GM12878 (cell line): Measurements from ENCODE around the gene EEF1A2. TPM values are rescaled to one million over a fixed set of nuclear protein-coding genes. Genes with fewer than 3 reads are reported as not detected.

Experiments used
- ATAC-seq: fragments of 200-7000 bp; cut with Tn5 transposase; 3 replicates; pipeline ENCODE4 v1.9.1; 2020; ENCODE audit warnings: mild to moderate bottlenecking, moderate library complexity
- BruUV-seq: library from RNA; stranded (reverse); fragments of 400-500 nt; replicated peaks from 2 replicates; lab custom pipeline; 2021; lab: Mats Ljungman, UMichigan
- CTCF ChIA-PET: fragments of 300-600 bp; sonication (Branson Sonifier 250); formaldehyde crosslinking; extraction: SDS; loops from one replicate; lab custom pipeline; 2021; ENCODE audit warnings: inconsistent platforms; lab: Yijun Ruan, JAX
- POLR2A ChIA-PET: fragments of 350-600 bp; formaldehyde crosslinking; extraction: SDS; loops from one replicate; lab custom pipeline; 2021; ENCODE audit warnings: inconsistent platforms; lab: Charles Lee
- RAD21 ChIA-PET: fragments of 300-600 bp; sonication (Branson Sonifier 250); formaldehyde crosslinking; loops from one replicate; lab custom pipeline; 2023; ENCODE audit warnings: antibody characterized with exemption; ENCODE audit not compliant: unreplicated experiment; lab: Charles Lee
- SMC1A ChIA-PET: fragments of 300-600 bp; sonication (Branson Sonifier 250); formaldehyde crosslinking; loops from one replicate; lab custom pipeline; 2023; ENCODE audit not compliant: unreplicated experiment, uncharacterized antibody; lab: Charles Lee
- DNase-seq: peaks from one replicate; pipeline ENCODE4 v3.0.0-alpha.2; 2011; ENCODE audit warnings: low read depth, low spot score
- FAIRE-seq: peaks from 3 replicates; lab custom pipeline; 2011; peaks lifted over from hg19 to GRCh38; lab: Jason Lieb, UNC
- H2AFZ ChIP-seq: 2 replicates; pipeline ENCODE4 v1.6.0; 2011; ENCODE audit warnings: low read depth, low read length, control low read depth; ENCODE audit not compliant: control insufficient read depth
- H3K27ac ChIP-seq: 2 replicates; pipeline ENCODE4 v1.5.1; 2011; ENCODE audit warnings: control low read depth; ENCODE audit not compliant: control insufficient read depth, insufficient read depth
- H3K27me3 ChIP-seq, 2 experiments: replicated peaks in 1 of 2; 2 replicates each; pipeline versions ENCODE4 v1.6.0 to v1.6.1; 2011; ENCODE audit warnings: low read length in 1 of 2; ENCODE audit not compliant: control insufficient read depth in 2 of 2, insufficient read depth in 2 of 2
- H3K36me3 ChIP-seq, 2 experiments: 2 replicates each; pipeline ENCODE4 v1.5.1; 2011; ENCODE audit warnings: low read length in 1 of 2; ENCODE audit not compliant: control insufficient read depth in 2 of 2, insufficient read depth in 2 of 2
- H3K4me1 ChIP-seq: 2 replicates; pipeline ENCODE4 v1.6.1; 2011; ENCODE audit warnings: mild to moderate bottlenecking, low read length, moderate library complexity, mixed read lengths; ENCODE audit not compliant: control insufficient read depth, insufficient read depth
- H3K4me2 ChIP-seq: 2 replicates; pipeline ENCODE4 v1.6.0; 2011; ENCODE audit warnings: control low read depth; ENCODE audit not compliant: control insufficient read depth, insufficient read depth
- H3K4me3 ChIP-seq: fragments of 200-600 bp; sonication (generic); 2 replicates; pipeline ENCODE4 v1.5.1; 2016
- H3K79me2 ChIP-seq: 2 replicates; pipeline ENCODE4 v1.6.0; 2011; ENCODE audit warnings: low read length; ENCODE audit not compliant: control insufficient read depth, insufficient read depth
- H3K9ac ChIP-seq: 2 replicates; pipeline ENCODE4 v1.8.0; 2011; ENCODE audit warnings: low read length, control low read depth, mixed read lengths; ENCODE audit not compliant: control insufficient read depth, insufficient read depth
- H3K9me3 ChIP-seq: replicated peaks from 3 replicates; pipeline ENCODE4 v1.5.1; 2011; ENCODE audit warnings: mild to moderate bottlenecking, low read length; ENCODE audit not compliant: control insufficient read depth, insufficient read depth
- H4K20me1 ChIP-seq: 2 replicates; pipeline ENCODE4 v1.6.0; 2011; ENCODE audit not compliant: control insufficient read depth, insufficient read depth
- CTCF ChIP-seq, 3 experiments: IDR thresholded peaks in 2 of 3; conservative IDR thresholded peaks in 1 of 3; 2 replicates each; pipeline ENCODE4 v1.5.1; 2011; ENCODE audit warnings: low read depth in 3 of 3, low read length in 3 of 3, mild to moderate bottlenecking in 3 of 3, control low read depth in 2 of 3, moderate library complexity in 2 of 3, inconsistent platforms in 1 of 3, mixed read lengths in 1 of 3; ENCODE audit not compliant: control insufficient read depth in 2 of 3, insufficient read depth in 1 of 3; ENCODE audit errors: extremely low read depth in 1 of 3
- ETV6 ChIP-seq, 2 experiments: fragments of 450-650 bp in 1 of 2; IDR thresholded peaks in 1 of 2; conservative IDR thresholded peaks in 1 of 2; 2 replicates each; pipeline ENCODE4 v1.6.1; 2014; ENCODE audit warnings: antibody characterized with exemption in 1 of 2, borderline replicate concordance in 1 of 2, low read depth in 1 of 2, mild to moderate bottlenecking in 1 of 2, moderate library complexity in 1 of 2
- MXI1 ChIP-seq: fragments of 150-350 bp; IDR thresholded peaks from 2 replicates; pipeline ENCODE4 v1.6.1; 2011; ENCODE audit warnings: low read depth, mild to moderate bottlenecking, inconsistent platforms, low read length, improper control_type of control experiment
- MYC ChIP-seq: IDR thresholded peaks from 2 replicates; pipeline ENCODE4 v1.6.1; 2011; ENCODE audit warnings: mild to moderate bottlenecking, low read length, moderate library complexity, inconsistent platforms; ENCODE audit not compliant: insufficient read depth, insufficient replicate concordance, insufficient read length, severe bottlenecking
- PAX8 ChIP-seq: fragments of 450-650 bp; IDR thresholded peaks from 2 replicates; pipeline ENCODE4 v1.6.1; 2017; ENCODE audit warnings: mild to moderate bottlenecking, moderate library complexity
- PML ChIP-seq: IDR thresholded peaks from 2 replicates; pipeline ENCODE4 v1.6.1; 2012; ENCODE audit warnings: low read length, inconsistent platforms
- SREBF1 ChIP-seq: IDR thresholded peaks from 2 replicates; pipeline ENCODE4 v1.6.1; 2012; ENCODE audit warnings: mild to moderate bottlenecking, low read length
- WGBS: methylation state at CpG from one replicate; pipeline ENCODE4 v1.1.6; 2016; ENCODE audit warnings: low lambda C conversion rate; ENCODE audit not compliant: insufficient replicate concordance, insufficient coverage; ENCODE audit errors: missing lambda C conversion rate; 5-methylcytosine and 5-hydroxymethylcytosine counted together
- in situ Hi-C: fragments of 300-500 bp; cut with MboI; formaldehyde crosslinking; loops from 9 replicates; pipeline ENCODE4 v1.14.3; 2018; ENCODE audit warnings: mixed read lengths
- intact Hi-C: fragments of 100-400 bp; cut with micrococcal nuclease; formaldehyde crosslinking; loops from one replicate; pipeline ENCODE4 v1.14.2; 2022; ENCODE audit not compliant: unreplicated experiment
- polyA plus RNA-seq, 11 experiments: library from polyadenylated mRNA; depleted of rRNA in 4 of 11; unstranded in 6 of 11; stranded (reverse) in 5 of 11; fragments of >200 nt; fragmentation: Nextera tagmentation in 4 of 11; fragmentation: Illumina TruSeq in 1 of 11; extraction: Ambion mirVana in 4 of 11; extraction: Trizol in 1 of 11; gene quantifications; 1 replicate in 1 of 11; 2 replicates in 10 of 11; pipeline versions ENCODE4 v1.2.1 to v1.2.3, GENCODE V29; 2011 to 2016; ENCODE audit warnings: inconsistent platforms in 2 of 11, missing spikeins in 2 of 11, low read depth in 1 of 11
- total RNA-seq, 4 experiments: library from RNA; depleted of rRNA in 3 of 4; stranded (reverse); fragments of >200 nt in 3 of 4; fragmentation: Illumina TruSeq in 1 of 4; extraction: Trizol in 1 of 4; gene quantifications; 2 replicates each; pipeline versions ENCODE4 v1.2.1 to v1.2.3, GENCODE V29; 2013 to 2021
- TF ChIP-seq, protein P1 (sequence below): IDR thresholded peaks from 2 replicates; pipeline ENCODE4 v1.6.1; 2012; ENCODE audit warnings: mild to moderate bottlenecking, low read depth, low read length
- TF ChIP-seq, protein P2 (sequence below): fragments of 450-650 bp; IDR thresholded peaks from 2 replicates; pipeline ENCODE4 v1.6.1; 2014; ENCODE audit warnings: mild to moderate bottlenecking

Gene EEF1A2
- total and polyA plus RNA-seq, 10 of the 15 experiments (the other 5 are each of a cell fraction or from before 2014, with no cell fraction given) = 0.56 TPM; not detected in 9

- Histone ChIP-seq H3K4me1 (0 out of 2 replicates have a peak, but pooled peaks cover 2% of the 10 kb centered on the region), H3K9ac (no peak overlapping the region), H2AFZ (no peak overlapping the region), H3K36me3 (no peaks in the 10 kb centered on the region), H3K27me3 (no peaks in the 10 kb centered on the region), H3K4me3 (no peak overlapping the region), H3K27ac (no peak overlapping the region), H3K9me3 (no peaks in the 10 kb centered on the region; the same call in 2 of the 3 replicates), H4K20me1 (no peaks in the 10 kb centered on the region), H3K4me2 (no peak overlapping the region), H3K79me2 (no peaks in the 10 kb centered on the region)
- 26% methylated on average over 15 of the region's 16 CpGs for WGBS
- ChIA-PET POLR2A (no interaction called here), SMC1A (no interaction called here), RAD21 (no interaction called here), CTCF (no interaction called here)
- in situ Hi-C loops = no loop called here
- FAIRE-seq (no peak), DNase-seq (no peak), ATAC-seq (no peak)
- TF ChIP-seq MYC (no peak), MXI1 (no peak), CTCF (IDR thresholded peaks at IDR 0.05 in 2 of 3, conservative IDR thresholded peaks at IDR 0.05 in 1 of 3; ENCODE audit: control insufficient read depth in 2 of 3, extremely low read depth in 1 of 3, insufficient read depth in 1 of 3, low read depth in 3 of 3, low read length in 3 of 3) (no peak), SREBF1 (no peak), PML (no peak), PAX8 (no peak), ETV6 (conservative IDR thresholded peaks at IDR 0.05 in 1 of 2, IDR thresholded peaks at IDR 0.05 in 1 of 2; ENCODE audit: borderline replicate concordance in 1 of 2, low read depth in 1 of 2) (no peak)
- TF ChIP-seq, protein P1, sequence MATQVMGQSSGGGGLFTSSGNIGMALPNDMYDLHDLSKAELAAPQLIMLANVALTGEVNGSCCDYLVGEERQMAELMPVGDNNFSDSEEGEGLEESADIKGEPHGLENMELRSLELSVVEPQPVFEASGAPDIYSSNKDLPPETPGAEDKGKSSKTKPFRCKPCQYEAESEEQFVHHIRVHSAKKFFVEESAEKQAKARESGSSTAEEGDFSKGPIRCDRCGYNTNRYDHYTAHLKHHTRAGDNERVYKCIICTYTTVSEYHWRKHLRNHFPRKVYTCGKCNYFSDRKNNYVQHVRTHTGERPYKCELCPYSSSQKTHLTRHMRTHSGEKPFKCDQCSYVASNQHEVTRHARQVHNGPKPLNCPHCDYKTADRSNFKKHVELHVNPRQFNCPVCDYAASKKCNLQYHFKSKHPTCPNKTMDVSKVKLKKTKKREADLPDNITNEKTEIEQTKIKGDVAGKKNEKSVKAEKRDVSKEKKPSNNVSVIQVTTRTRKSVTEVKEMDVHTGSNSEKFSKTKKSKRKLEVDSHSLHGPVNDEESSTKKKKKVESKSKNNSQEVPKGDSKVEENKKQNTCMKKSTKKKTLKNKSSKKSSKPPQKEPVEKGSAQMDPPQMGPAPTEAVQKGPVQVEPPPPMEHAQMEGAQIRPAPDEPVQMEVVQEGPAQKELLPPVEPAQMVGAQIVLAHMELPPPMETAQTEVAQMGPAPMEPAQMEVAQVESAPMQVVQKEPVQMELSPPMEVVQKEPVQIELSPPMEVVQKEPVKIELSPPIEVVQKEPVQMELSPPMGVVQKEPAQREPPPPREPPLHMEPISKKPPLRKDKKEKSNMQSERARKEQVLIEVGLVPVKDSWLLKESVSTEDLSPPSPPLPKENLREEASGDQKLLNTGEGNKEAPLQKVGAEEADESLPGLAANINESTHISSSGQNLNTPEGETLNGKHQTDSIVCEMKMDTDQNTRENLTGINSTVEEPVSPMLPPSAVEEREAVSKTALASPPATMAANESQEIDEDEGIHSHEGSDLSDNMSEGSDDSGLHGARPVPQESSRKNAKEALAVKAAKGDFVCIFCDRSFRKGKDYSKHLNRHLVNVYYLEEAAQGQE = no peak
- TF ChIP-seq, protein P2, sequence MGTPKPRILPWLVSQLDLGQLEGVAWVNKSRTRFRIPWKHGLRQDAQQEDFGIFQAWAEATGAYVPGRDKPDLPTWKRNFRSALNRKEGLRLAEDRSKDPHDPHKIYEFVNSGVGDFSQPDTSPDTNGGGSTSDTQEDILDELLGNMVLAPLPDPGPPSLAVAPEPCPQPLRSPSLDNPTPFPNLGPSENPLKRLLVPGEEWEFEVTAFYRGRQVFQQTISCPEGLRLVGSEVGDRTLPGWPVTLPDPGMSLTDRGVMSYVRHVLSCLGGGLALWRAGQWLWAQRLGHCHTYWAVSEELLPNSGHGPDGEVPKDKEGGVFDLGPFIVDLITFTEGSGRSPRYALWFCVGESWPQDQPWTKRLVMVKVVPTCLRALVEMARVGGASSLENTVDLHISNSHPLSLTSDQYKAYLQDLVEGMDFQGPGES = no peak
- no TSS peak for BruUV-seq
- intact Hi-C loops = no loop called here
Observed at GRCh38 chr20:63447320-63447719, 51.6 kb downstream of the EEF1A2 start.
